H1 (cell line): Measurements from ENCODE around the gene NWD2. TPM values are rescaled to one million over a fixed set of nuclear protein-coding genes. Genes with fewer than 3 reads are reported as not detected.

Experiments used
- ATF2 ChIP-seq: IDR thresholded peaks from 2 replicates; pipeline ENCODE4 v1.6.1; 2012; ENCODE audit warnings: low read length, inconsistent platforms
- CREB1 ChIP-seq: IDR thresholded peaks from 2 replicates; pipeline ENCODE4 v1.6.1; 2012; ENCODE audit warnings: inconsistent platforms
- RNF2 ChIP-seq: fragments of 200-900, 300-1000 bp; sonication (generic); IDR thresholded peaks from 2 replicates; pipeline ENCODE4 v1.7.1; 2016; ENCODE audit warnings: borderline replicate concordance, low read depth, mild to moderate bottlenecking, antibody characterized with exemption, low read length; ENCODE audit not compliant: poor library complexity, severe bottlenecking; ENCODE audit errors: missing control alignments
- polyA plus RNA-seq, 7 experiments: library from polyadenylated mRNA; depleted of rRNA in 3 of 7; stranded (reverse) in 5 of 7; unstranded in 2 of 7; fragments of >200 nt in 5 of 7; fragments of 200-250 nt in 2 of 7; gene quantifications; 1 replicate in 5 of 7; 2 replicates in 1 of 7; 4 replicates in 1 of 7; pipeline versions ENCODE4 v1.2.1 to v1.2.3, GENCODE V29; 2011 to 2013; ENCODE audit warnings: missing spikeins in 2 of 7, mixed read lengths in 2 of 7
- total RNA-seq: library from RNA; stranded (reverse); fragmentation: NEBNext Ultra II Directional; extraction: Animal tissue kit (Norgen Biotek cat#: 25700); gene quantifications from 2 replicates; pipeline ENCODE4 v1.2.1, GENCODE V29; 2021

Gene NWD2
- total and polyA plus RNA-seq, 2 of the 8 experiments (the other 6 are each of a cell fraction or from before 2014, with no cell fraction given), result under 0.01 TPM; not detected in 1

GRCh38 chr4:37241647-37242046, 2.9 kb upstream of the NWD2 start (continued):
- TF ChIP-seq ATF2, result no peak
- TF ChIP-seq RNF2, result no peak
- no peak for TF ChIP-seq CREB1
